ENCODE measurements around the gene RAB17. TPM values are rescaled to one million over a fixed set of nuclear protein-coding genes. Genes with fewer than 3 reads are reported as not detected.
A peak's percentile ranks its signal among the peaks of the same experiment; 100 is the strongest.

RAB17 gene
- total and polyA plus RNA-seq, 12 donors: 0.37 to 18.7 (median 5.0) TPM

GRCh38 chr2:237532160-237532559, 58.4 kb downstream of the RAB17 start:
- no peak overlapping the region for H3K27ac ChIP-seq
- WGBS, 4 donors: 62 to 76% (median 66%) methylated on average over 10 to 11 of the region's 11 CpGs

GRCh38 chr2:237530472-237531433, 59.8 kb downstream of the RAB17 start:
- Histone ChIP-seq H3K27me3 (no peaks in the 10 kb centered on the region), H3K27ac (peak overlapping the region in 1 of 5 donors; percentile 40), H3K36me3 (replicated peaks in 1 of 2) (no peaks in the 10 kb centered on the region), H3K9me3 (replicated peaks in 1 of 3) (no peaks in the 10 kb centered on the region), H3K4me3 (no peak overlapping the region), H3K4me1 (replicated peaks in 1 of 2) (no peaks in the 10 kb centered on the region)
- no peak for TF ChIP-seq POLR2A (IDR thresholded peaks at IDR 0.05)
- TF ChIP-seq CTCF (IDR thresholded peaks at IDR 0.05): no peak
- 91 to 95% (median 93%) methylated on average over 10 to 12 of the region's 12 CpGs for WGBS, 4 donors
- no peak for DNase-seq
- intact Hi-C loops (cut with DNase I): no loop called here

More at GRCh38 chr2:237532160-237532559, 58.4 kb downstream of the RAB17 start:
- intact Hi-C loops (cut with DNase I): no loop called here
- Histone ChIP-seq H3K9me3 (replicated peaks in 1 of 3) (no peaks in the 10 kb centered on the region), H3K4me1 (replicated peaks in 1 of 2) (no peaks in the 10 kb centered on the region), H3K4me3 (no peak overlapping the region), H3K27me3 (no peaks in the 10 kb centered on the region), H3K36me3 (replicated peaks in 1 of 2) (no peaks in the 10 kb centered on the region)
- no peak for TF ChIP-seq POLR2A (IDR thresholded peaks at IDR 0.05)
- TF ChIP-seq CTCF (IDR thresholded peaks at IDR 0.05): no peak
- DNase-seq: no peak

GRCh38 chr2:237529452-237530402, 60.8 kb downstream of the RAB17 start:
- WGBS, 4 donors: 77 to 88% (median 85%) methylated on average over 15 to 19 of the region's 19 CpGs

GRCh38 chr2:237527766-237528165, 62.8 kb downstream of the RAB17 start:
- WGBS, 4 donors: 87 to 92% (median 89%) methylated on average over 5 of the region's 5 CpGs
- intact Hi-C loops (cut with DNase I): no loop called here

More at GRCh38 chr2:237529452-237530402, 60.8 kb downstream of the RAB17 start:
- H3K4me3 ChIP-seq: no peak overlapping the region
- H3K4me1 ChIP-seq (replicated peaks in 1 of 2): no peaks in the 10 kb centered on the region
- peak overlapping the region in 1 of 5 donors; percentile 43 for H3K27ac ChIP-seq
- H3K27me3 ChIP-seq: no peaks in the 10 kb centered on the region
- intact Hi-C loops (cut with DNase I): no loop called here
- H3K36me3 ChIP-seq (replicated peaks in 1 of 2): no peaks in the 10 kb centered on the region
- peak in 1 of 7 donors; percentile 26 for DNase-seq
- no peaks in the 10 kb centered on the region for H3K9me3 ChIP-seq (replicated peaks in 1 of 3)
- TF ChIP-seq POLR2A (IDR thresholded peaks at IDR 0.05): no peak

More at GRCh38 chr2:237527766-237528165, 62.8 kb downstream of the RAB17 start:
- Histone ChIP-seq H3K27ac (no peak overlapping the region), H3K4me1 (replicated peaks in 1 of 2) (no peaks in the 10 kb centered on the region), H3K9me3 (replicated peaks in 1 of 3) (no peaks in the 10 kb centered on the region), H3K27me3 (no peaks in the 10 kb centered on the region), H3K36me3 (replicated peaks in 1 of 2) (no peaks in the 10 kb centered on the region), H3K4me3 (no peak overlapping the region)
- TF ChIP-seq CTCF (IDR thresholded peaks at IDR 0.05): no peak
- no peak for TF ChIP-seq POLR2A (IDR thresholded peaks at IDR 0.05)
- DNase-seq: no peak

Data from adrenal gland (tissue), 12 donors.